Measurements from ENCODE around the gene STMN1. TPM values are rescaled to one million over a fixed set of nuclear protein-coding genes. Genes with fewer than 3 reads are reported as not detected.

Gene STMN1
- total RNA-seq, 4 donors from 2014 or later = 21.2 to 62.7 (median 26.8) TPM

DNA sequence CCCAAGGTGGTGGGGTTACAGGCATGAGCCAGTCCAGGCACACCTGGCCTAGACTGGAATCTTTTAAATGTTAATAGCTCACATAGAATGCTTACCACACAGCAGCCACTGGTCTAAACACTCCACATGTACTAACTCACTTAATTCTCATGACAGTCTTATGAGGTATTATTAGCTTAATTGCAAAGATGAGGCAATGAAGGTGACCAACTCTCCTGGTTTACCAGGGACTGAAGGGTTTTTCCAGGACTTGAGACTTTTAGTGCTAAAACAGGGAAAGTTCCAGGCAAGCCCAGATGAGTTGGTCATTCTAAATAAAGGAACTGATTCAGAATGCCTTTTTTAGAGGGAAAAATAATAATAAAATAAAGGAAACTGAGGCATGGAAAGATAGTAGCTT, 7.0 kb upstream of the STMN1 start:
- H3K27me3 ChIP-seq = no peaks in the 10 kb centered on the region
- TF ChIP-seq CTCF (IDR thresholded peaks at IDR 0.05) = no peak
- TF ChIP-seq POLR2A (IDR thresholded peaks at IDR 0.05) = no peak
- no peak overlapping the region for H3K27ac ChIP-seq
- H3K9me3 ChIP-seq = no peaks in the 10 kb centered on the region
- H3K4me3 ChIP-seq = no peak overlapping the region
- no peak for DNase-seq
- H3K4me1 ChIP-seq = no peaks in the 10 kb centered on the region
- H3K36me3 ChIP-seq = no peaks in the 10 kb centered on the region

DNA sequence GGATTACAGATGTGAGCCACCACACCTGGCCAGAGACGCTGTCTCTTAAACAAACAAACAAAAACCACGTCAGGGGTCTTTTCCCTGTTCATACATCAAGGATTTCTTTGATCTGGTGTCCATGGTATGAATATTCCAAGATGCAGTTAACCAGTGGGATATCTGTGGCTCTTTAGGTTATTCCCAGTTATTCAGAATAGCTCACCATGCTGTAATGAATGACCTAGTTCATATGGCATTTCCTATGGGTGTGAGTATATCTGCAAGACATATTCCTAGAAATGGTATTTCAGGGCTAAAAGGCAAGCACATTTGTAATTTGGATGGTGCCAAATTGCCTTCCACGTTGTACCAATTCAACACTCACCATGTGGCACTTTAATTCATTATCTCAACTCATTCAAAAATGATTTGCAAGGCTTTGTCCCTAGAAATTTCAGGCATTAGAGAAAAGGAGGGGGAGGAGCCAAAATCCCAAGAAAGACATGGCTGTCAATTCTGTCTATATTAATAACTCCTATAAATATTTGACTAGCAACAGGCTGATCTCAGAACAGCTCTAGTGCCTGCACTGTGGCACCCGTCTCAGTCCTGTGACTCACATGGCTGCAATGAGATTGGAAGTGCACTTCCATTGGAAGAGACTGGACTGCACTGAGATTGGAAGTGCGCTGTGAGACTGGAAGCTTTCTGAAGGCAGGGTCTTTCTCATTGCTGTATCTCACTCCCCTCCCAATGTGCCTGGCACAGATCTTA, 6.0 kb upstream of the STMN1 start:
- Histone ChIP-seq H3K27ac (no peak overlapping the region), H3K4me1 (no peaks in the 10 kb centered on the region), H3K36me3 (no peaks in the 10 kb centered on the region), H3K4me3 (no peak overlapping the region), H3K9me3 (no peaks in the 10 kb centered on the region), H3K27me3 (no peaks in the 10 kb centered on the region)
- DNase-seq = no peak
- TF ChIP-seq CTCF (IDR thresholded peaks at IDR 0.05) (no peak), POLR2A (IDR thresholded peaks at IDR 0.05) (no peak)

GRCh38 chr1:25911162-25911561, 4.9 kb upstream of the STMN1 start:
- Histone ChIP-seq H3K36me3 (no peaks in the 10 kb centered on the region), H3K27me3 (no peaks in the 10 kb centered on the region), H3K9me3 (no peaks in the 10 kb centered on the region), H3K27ac (no peak overlapping the region), H3K4me3 (no peak overlapping the region), H3K4me1 (peaks cover 0 to 11% (median 0%) of the 10 kb centered on the region in 4 donors)
- DNase-seq = no peak
- TF ChIP-seq CTCF (IDR thresholded peaks at IDR 0.05) (no peak), POLR2A (IDR thresholded peaks at IDR 0.05) (no peak)

GRCh38 chr1:25909040-25909439, 2.8 kb upstream of the STMN1 start:
- Histone ChIP-seq H3K9me3 (no peaks in the 10 kb centered on the region), H3K27ac (no peak overlapping the region), H3K4me3 (no peak overlapping the region), H3K27me3 (no peaks in the 10 kb centered on the region), H3K4me1 (peaks cover 0 to 24% (median 3%) of the 10 kb centered on the region in 4 donors), H3K36me3 (no peaks in the 10 kb centered on the region)
- TF ChIP-seq CTCF (IDR thresholded peaks at IDR 0.05) = no peak
- no peak for TF ChIP-seq POLR2A (IDR thresholded peaks at IDR 0.05)
- no peak for DNase-seq

- Histone ChIP-seq H3K27ac (no peak overlapping the region), H3K4me3 (no peak overlapping the region), H3K27me3 (no peaks in the 10 kb centered on the region), H3K36me3 (no peaks in the 10 kb centered on the region), H3K9me3 (no peaks in the 10 kb centered on the region), H3K4me1 (peaks cover 0 to 26% (median 3%) of the 10 kb centered on the region in 4 donors)
- no peak for DNase-seq
- no peak for TF ChIP-seq POLR2A (IDR thresholded peaks at IDR 0.05)
Measured at GRCh38 chr1:25908161-25908560, 1.9 kb upstream of the STMN1 start.

DNA sequence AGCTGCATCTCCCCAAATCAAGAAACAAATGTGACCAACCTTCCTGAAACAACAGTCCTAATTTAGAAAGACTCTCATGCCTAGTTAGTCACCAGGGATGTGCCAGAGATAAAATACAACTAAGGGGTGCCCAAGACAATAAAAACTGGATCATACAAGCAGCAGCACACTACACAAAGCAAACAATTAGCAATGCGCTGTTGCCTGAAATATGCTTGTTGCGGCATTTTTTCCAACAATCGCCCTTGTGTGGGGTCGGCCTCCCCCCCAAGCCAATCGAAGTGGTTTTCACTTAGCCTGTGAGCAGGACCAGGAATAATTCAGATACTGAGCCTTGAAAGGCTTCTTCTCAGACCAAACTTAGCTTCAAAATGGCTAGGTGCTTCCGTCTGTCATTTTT, 1.4 kb upstream of the STMN1 start:
- no peak for DNase-seq
- no peak overlapping the region for H3K27ac ChIP-seq
- H3K4me3 ChIP-seq = no peak overlapping the region
- no peaks in the 10 kb centered on the region for H3K9me3 ChIP-seq
- no peaks in the 10 kb centered on the region for H3K36me3 ChIP-seq
- no peaks in the 10 kb centered on the region for H3K27me3 ChIP-seq
- H3K4me1 ChIP-seq = peaks cover 0 to 26% (median 3%) of the 10 kb centered on the region in 4 donors
- TF ChIP-seq POLR2A (IDR thresholded peaks at IDR 0.05) = no peak
- TF ChIP-seq CTCF (IDR thresholded peaks at IDR 0.05) = no peak
